Endothelial cell of umbilical vein (primary cell): ENCODE data around the gene ABHD11. TPM values are rescaled to one million over a fixed set of nuclear protein-coding genes. Genes with fewer than 3 reads are reported as not detected.

Experiments
- BruUV-seq: library from RNA; stranded (reverse); fragments of 400-500 nt; replicated peaks from 2 replicates; lab custom pipeline; 2021; lab: Mats Ljungman, UMichigan
- CTCF ChIA-PET: fragments of 300-600, 350-600 bp; sonication (Branson Sonifier 250); formaldehyde crosslinking; loops from one replicate; lab custom pipeline; 2021; ENCODE audit warnings: antibody characterized with exemption, inconsistent platforms; lab: Charles Lee
- POLR2A ChIA-PET: fragments of 300-600, 350-600 bp; sonication (Branson Sonifier 250); formaldehyde crosslinking; loops from one replicate; lab custom pipeline; 2021; ENCODE audit warnings: antibody characterized with exemption, inconsistent platforms; lab: Charles Lee
- DNase-seq: peaks from one replicate; pipeline ENCODE4 v3.0.0-alpha.2; 2011; ENCODE audit warnings: low read depth, low spot score
- FAIRE-seq: peaks from 2 replicates; lab custom pipeline; 2011; peaks lifted over from hg19 to GRCh38; lab: Jason Lieb, UNC
- H2AFZ ChIP-seq: 2 replicates; pipeline ENCODE4 v1.6.0; 2012; ENCODE audit warnings: low read depth, low read length, control low read depth, inconsistent platforms
- H3K27ac ChIP-seq: 2 replicates; pipeline ENCODE4 v1.5.1; 2011; ENCODE audit warnings: low read depth, mild to moderate bottlenecking, control low read depth, low read length, moderate library complexity; ENCODE audit not compliant: insufficient read depth
- H3K27me3 ChIP-seq, 2 experiments: 2 replicates each; pipeline versions ENCODE4 v1.6.0 to v1.6.1; 2011; ENCODE audit warnings: low read length in 2 of 2, mixed read lengths in 1 of 2; ENCODE audit not compliant: control insufficient read depth in 2 of 2, insufficient read depth in 2 of 2
- H3K36me3 ChIP-seq, 2 experiments: 2 replicates in 1 of 2; 3 replicates in 1 of 2; pipeline ENCODE4 v1.5.1; 2011; ENCODE audit warnings: low read length in 2 of 2, mild to moderate bottlenecking in 1 of 2, moderate library complexity in 1 of 2; ENCODE audit not compliant: control insufficient read depth in 2 of 2, insufficient read depth in 2 of 2; ENCODE audit errors: extremely low read depth in 1 of 2
- H3K4me1 ChIP-seq: 3 replicates; pipeline ENCODE4 v1.5.1; 2011; ENCODE audit warnings: mild to moderate bottlenecking, low read length; ENCODE audit not compliant: control insufficient read depth, insufficient read depth; ENCODE audit errors: extremely low read depth
- H3K4me2 ChIP-seq: 2 replicates; pipeline ENCODE4 v1.6.1; 2011; ENCODE audit warnings: low read length, control low read depth, mixed read lengths; ENCODE audit not compliant: insufficient read depth
- H3K4me3 ChIP-seq, 3 experiments: fragments of 200-600 bp in 1 of 3; sonication (generic), shearing (Covaris generic) in 1 of 3; replicated peaks in 1 of 3; 2 replicates each; pipeline ENCODE4 v1.5.1; 2011 to 2016; ENCODE audit warnings: control low read depth in 3 of 3, low read length in 3 of 3, mild to moderate bottlenecking in 2 of 3, inconsistent platforms in 1 of 3, low read depth in 1 of 3, moderate library complexity in 1 of 3; ENCODE audit not compliant: insufficient read depth in 1 of 3
- H3K79me2 ChIP-seq: 2 replicates; pipeline ENCODE4 v1.6.0; 2012; ENCODE audit warnings: low read length, inconsistent platforms; ENCODE audit not compliant: control insufficient read depth, insufficient read depth
- H3K9ac ChIP-seq: replicated peaks from 2 replicates; pipeline ENCODE3; 2011; ENCODE audit warnings: low read length, control low read depth; ENCODE audit not compliant: insufficient read depth; ENCODE audit errors: extremely low read depth
- H3K9me1 ChIP-seq: replicated peaks from 3 replicates; pipeline ENCODE4 v1.6.0; 2011; ENCODE audit warnings: mild to moderate bottlenecking, low read length; ENCODE audit not compliant: control insufficient read depth, insufficient read depth; ENCODE audit errors: extremely low read depth
- H3K9me3 ChIP-seq: replicated peaks from 2 replicates; pipeline ENCODE4 v1.5.1; 2012; ENCODE audit warnings: low read length, inconsistent platforms; ENCODE audit not compliant: control insufficient read depth, insufficient read depth
- H4K20me1 ChIP-seq: replicated peaks from 2 replicates; pipeline ENCODE3; 2011; ENCODE audit warnings: mild to moderate bottlenecking, low read length; ENCODE audit not compliant: control insufficient read depth, insufficient read depth; ENCODE audit errors: extremely low read depth
- EZH2 ChIP-seq: IDR thresholded peaks from 2 replicates; pipeline ENCODE4 v1.6.1; 2012; ENCODE audit warnings: borderline replicate concordance, low read depth, mild to moderate bottlenecking, moderate library complexity, low read length, inconsistent platforms; ENCODE audit not compliant: severe bottlenecking
- FOS ChIP-seq: IDR thresholded peaks from 2 replicates; pipeline ENCODE4 v1.6.1; 2011; ENCODE audit warnings: mild to moderate bottlenecking, low read length, moderate library complexity, borderline replicate concordance; ENCODE audit not compliant: insufficient read depth
- GATA2 ChIP-seq: IDR thresholded peaks from 2 replicates; pipeline ENCODE4 v1.7.0; 2011; ENCODE audit warnings: low read depth, mild to moderate bottlenecking, moderate library complexity, mixed read lengths, low read length; ENCODE audit not compliant: insufficient read length, insufficient read depth
- JUN ChIP-seq: IDR thresholded peaks from 2 replicates; pipeline ENCODE4 v1.6.1; 2011; ENCODE audit warnings: borderline replicate concordance, low read depth; ENCODE audit not compliant: insufficient read length, insufficient read depth
- MYC ChIP-seq: IDR thresholded peaks from one replicate; pipeline ENCODE4 v1.6.1; 2011; ENCODE audit warnings: mild to moderate bottlenecking, low read depth, low read length
- POLR2A ChIP-seq: IDR thresholded peaks from 2 replicates; pipeline ENCODE4 v1.6.1; 2012; ENCODE audit warnings: low read depth, mild to moderate bottlenecking, control low read depth, low read length
- POLR2AphosphoS5 ChIP-seq: IDR thresholded peaks from 2 replicates; pipeline ENCODE4 v1.6.1; 2012; ENCODE audit warnings: low read depth, mild to moderate bottlenecking, control low read depth, low read length, moderate library complexity; ENCODE audit not compliant: insufficient read depth
- dilution Hi-C: fragments of 300-500 bp; cut with MboI; formaldehyde crosslinking; loops from one replicate; pipeline ENCODE4 v1.15.0; 2019; ENCODE audit warnings: low sequenced_read_pairs; ENCODE audit not compliant: extremely low pct_ligation_motif_present
- intact Hi-C: fragments of 100-400 bp; cut with micrococcal nuclease; formaldehyde crosslinking; loops from one replicate; pipeline ENCODE4 v1.10.0; 2022
- polyA plus RNA-seq, 4 experiments: library from polyadenylated mRNA; depleted of rRNA in 3 of 4; stranded (reverse) in 3 of 4; unstranded in 1 of 4; fragments of >200 nt; gene quantifications; 2 replicates each; pipeline versions ENCODE4 v1.2.1 to v1.2.3, GENCODE V29; 2011 to 2012; ENCODE audit warnings: missing spikeins in 1 of 4
- total RNA-seq: library from RNA; stranded (reverse); gene quantifications from 2 replicates; pipeline ENCODE4 v1.2.3, GENCODE V29; 2021
- TF ChIP-seq, protein P1 (sequence below): IDR thresholded peaks from 2 replicates; pipeline ENCODE4 v1.6.1; 2011; ENCODE audit not compliant: insufficient read depth, insufficient read length
- TF ChIP-seq, protein P2 (sequence below), 2 donors: IDR thresholded peaks; 1 replicate in 1 of 2; 2 replicates in 1 of 2; pipeline ENCODE4 v1.5.1; 2011; ENCODE audit warnings: low read length in 2 of 2, mild to moderate bottlenecking in 2 of 2, moderate library complexity in 2 of 2, control low read depth in 1 of 2, inconsistent platforms in 1 of 2, low read depth in 1 of 2; ENCODE audit not compliant: insufficient read depth in 1 of 2; ENCODE audit errors: extremely low read depth in 1 of 2

The ABHD11 gene
- total and polyA plus RNA-seq, 2 donors (not counting 3 experiments of a cell fraction or from before 2014, with no cell fraction given), result 13.3 to 18.4 TPM

DNA sequence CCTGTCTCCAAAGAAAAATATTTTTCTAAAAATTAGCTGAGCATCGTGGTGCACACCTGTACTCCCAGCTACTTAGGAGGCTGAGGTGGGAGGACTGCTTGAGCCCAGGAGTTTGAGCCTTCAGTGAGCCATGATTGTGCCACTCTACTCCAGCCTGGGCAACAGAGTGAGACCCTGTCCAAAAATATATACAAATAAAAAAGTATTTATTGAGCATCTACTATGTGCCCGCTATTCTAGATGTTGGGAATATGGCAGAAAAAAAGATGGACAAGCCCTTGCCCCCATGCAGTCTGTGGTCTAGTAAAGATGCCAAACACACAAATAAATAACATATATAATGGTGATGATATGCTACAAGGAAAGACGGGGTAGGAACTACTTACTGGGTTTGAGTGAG, 14.8 kb downstream of the ABHD11 start:
- CTCF ChIA-PET, result interaction anchor here (0.6 to 8.6 kb wide), 5 partner anchors 10 to 113 kb away, joined by 3 to 270 read pairs (median 4); no protein-coding TSS in a partner anchor
- TF ChIP-seq FOS (no peak), POLR2AphosphoS5 (no peak), JUN (no peak), MYC (no peak), EZH2 (no peak), GATA2 (no peak), POLR2A (no peak)
- TF ChIP-seq, protein P1, sequence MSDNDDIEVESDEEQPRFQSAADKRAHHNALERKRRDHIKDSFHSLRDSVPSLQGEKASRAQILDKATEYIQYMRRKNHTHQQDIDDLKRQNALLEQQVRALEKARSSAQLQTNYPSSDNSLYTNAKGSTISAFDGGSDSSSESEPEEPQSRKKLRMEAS, result no peak
- TF ChIP-seq, protein P2, sequence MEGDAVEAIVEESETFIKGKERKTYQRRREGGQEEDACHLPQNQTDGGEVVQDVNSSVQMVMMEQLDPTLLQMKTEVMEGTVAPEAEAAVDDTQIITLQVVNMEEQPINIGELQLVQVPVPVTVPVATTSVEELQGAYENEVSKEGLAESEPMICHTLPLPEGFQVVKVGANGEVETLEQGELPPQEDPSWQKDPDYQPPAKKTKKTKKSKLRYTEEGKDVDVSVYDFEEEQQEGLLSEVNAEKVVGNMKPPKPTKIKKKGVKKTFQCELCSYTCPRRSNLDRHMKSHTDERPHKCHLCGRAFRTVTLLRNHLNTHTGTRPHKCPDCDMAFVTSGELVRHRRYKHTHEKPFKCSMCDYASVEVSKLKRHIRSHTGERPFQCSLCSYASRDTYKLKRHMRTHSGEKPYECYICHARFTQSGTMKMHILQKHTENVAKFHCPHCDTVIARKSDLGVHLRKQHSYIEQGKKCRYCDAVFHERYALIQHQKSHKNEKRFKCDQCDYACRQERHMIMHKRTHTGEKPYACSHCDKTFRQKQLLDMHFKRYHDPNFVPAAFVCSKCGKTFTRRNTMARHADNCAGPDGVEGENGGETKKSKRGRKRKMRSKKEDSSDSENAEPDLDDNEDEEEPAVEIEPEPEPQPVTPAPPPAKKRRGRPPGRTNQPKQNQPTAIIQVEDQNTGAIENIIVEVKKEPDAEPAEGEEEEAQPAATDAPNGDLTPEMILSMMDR (IDR thresholded peaks at IDR 0.05; ENCODE audit: extremely low read depth in 1 of 2, insufficient read depth in 1 of 2, low read depth in 1 of 2, low read length in 2 of 2), result no peak
- Histone ChIP-seq H2AFZ (no peak overlapping the region), H3K27ac (no peak overlapping the region), H4K20me1 (no peaks in the 10 kb centered on the region), H3K9me3 (no peaks in the 10 kb centered on the region), H3K36me3 (no peaks in the 10 kb centered on the region), H3K4me2 (no peak overlapping the region), H3K9ac (no peak overlapping the region), H3K4me1 (peaks cover 1% of the 10 kb centered on the region), H3K9me1 (no peaks in the 10 kb centered on the region), H3K79me2 (peaks cover 2% of the 10 kb centered on the region), H3K27me3 (no peaks in the 10 kb centered on the region), H3K4me3 (no peak overlapping the region)
- dilution Hi-C loops (no loop called here), intact Hi-C loops (loop anchor here (2.0 kb wide), 1 partner anchor 57 kb away; the partner anchor contains the start of gene VPS37D)
- no TSS peak for BruUV-seq
- POLR2A ChIA-PET, result no interaction called here
- FAIRE-seq (no peak), DNase-seq (no peak)
